H1 (cell line): Measurements from ENCODE around the gene CDKN2B. TPM values are rescaled to one million over a fixed set of nuclear protein-coding genes. Genes with fewer than 3 reads are reported as not detected.

Source experiments
- CTCF ChIA-PET: fragments of 300-600 bp; sonication (Branson Sonifier 250); formaldehyde crosslinking; loops from one replicate; lab custom pipeline; 2021; ENCODE audit not compliant: partially characterized antibody; lab: Charles Lee
- POLR2A ChIA-PET: fragments of 300-600 bp; sonication (Branson Sonifier 250); formaldehyde crosslinking; loops from one replicate; lab custom pipeline; 2021; ENCODE audit warnings: inconsistent platforms; ENCODE audit not compliant: partially characterized antibody; lab: Charles Lee
- DNase-seq, 2 experiments: peaks; one replicate each; pipeline versions ENCODE4 v3.0.0 to v3.0.0-alpha.2; 2010 to 2022; ENCODE audit warnings: low spot score in 2 of 2, low read depth in 1 of 2, mixed read lengths in 1 of 2
- FAIRE-seq: peaks from 2 replicates; lab custom pipeline; 2011; peaks lifted over from hg19 to GRCh38; lab: Jason Lieb, UNC
- H2AFZ ChIP-seq: 2 replicates; pipeline ENCODE4 v1.8.1; 2012; ENCODE audit warnings: low read length, inconsistent platforms
- H2AK5ac ChIP-seq: 2 replicates; pipeline ENCODE4 v1.6.1; 2013; ENCODE audit warnings: low read depth, low read length
- H2BK120ac ChIP-seq: replicated peaks from 2 replicates; pipeline ENCODE3; 2013; ENCODE audit warnings: low read depth, low read length, inconsistent platforms
- H2BK12ac ChIP-seq: 2 replicates; pipeline ENCODE4 v1.6.1; 2013; ENCODE audit warnings: low read depth, low read length
- H2BK15ac ChIP-seq: 2 replicates; pipeline ENCODE4 v1.6.1; 2013; ENCODE audit warnings: low read length
- H2BK20ac ChIP-seq: 2 replicates; pipeline ENCODE4 v1.6.1; 2013; ENCODE audit warnings: low read length
- H2BK5ac ChIP-seq: 2 replicates; pipeline ENCODE4 v1.6.1; 2013; ENCODE audit warnings: low read depth, low read length
- H3K14ac ChIP-seq: 2 replicates; pipeline ENCODE4 v1.6.1; 2013; ENCODE audit warnings: inconsistent platforms; ENCODE audit not compliant: insufficient read length
- H3K18ac ChIP-seq: 2 replicates; pipeline ENCODE4 v1.6.1; 2013; ENCODE audit warnings: low read length; ENCODE audit errors: extremely low read depth
- H3K23ac ChIP-seq: 2 replicates; pipeline ENCODE4 v1.6.1; 2013; ENCODE audit warnings: inconsistent platforms; ENCODE audit not compliant: insufficient read length
- H3K23me2 ChIP-seq: 2 replicates; pipeline ENCODE4 v1.6.1; 2013; ENCODE audit warnings: low read depth, low read length
- H3K27ac ChIP-seq: 2 replicates; pipeline ENCODE4 v1.6.1; 2011; ENCODE audit warnings: low read depth, low read length, inconsistent platforms
- H3K27me3 ChIP-seq, 4 experiments: replicated peaks in 1 of 4; 1 replicate in 1 of 4; 2 replicates in 3 of 4; pipeline versions ENCODE4 v1.6.1 to v1.8.1; 2011 to 2013; ENCODE audit warnings: low read length in 3 of 4, mild to moderate bottlenecking in 3 of 4, inconsistent platforms in 2 of 4, mixed read lengths in 2 of 4, moderate library complexity in 1 of 4; ENCODE audit not compliant: control insufficient read depth in 3 of 4, insufficient read depth in 3 of 4; ENCODE audit errors: extremely low read depth in 1 of 4
- H3K36me3 ChIP-seq, 4 experiments: 2 replicates each; pipeline versions ENCODE4 v1.6.1 to v1.8.1; 2011 to 2013; ENCODE audit warnings: mild to moderate bottlenecking in 4 of 4, low read length in 3 of 4, moderate library complexity in 2 of 4, control low read depth in 1 of 4, inconsistent platforms in 1 of 4; ENCODE audit not compliant: insufficient read depth in 4 of 4, control insufficient read depth in 2 of 4
- H3K4ac ChIP-seq: replicated peaks from 2 replicates; pipeline ENCODE3; 2013; ENCODE audit warnings: low read length, low read depth, mixed read lengths, inconsistent platforms; ENCODE audit not compliant: insufficient read length
- H3K4me1 ChIP-seq, 4 experiments: replicated peaks in 1 of 4; 1 replicate in 1 of 4; 2 replicates in 3 of 4; pipeline versions ENCODE4 v1.6.1 to v1.8.1; 2011 to 2013; ENCODE audit warnings: low read length in 3 of 4, inconsistent platforms in 2 of 4, mixed read lengths in 1 of 4; ENCODE audit not compliant: insufficient read depth in 4 of 4, control insufficient read depth in 3 of 4
- H3K4me2 ChIP-seq, 2 experiments: 2 replicates each; pipeline versions ENCODE4 v1.6.1 to v1.8.1; 2011 to 2013; ENCODE audit warnings: low read depth in 2 of 2, low read length in 2 of 2, control low read depth in 1 of 2, inconsistent platforms in 1 of 2, mild to moderate bottlenecking in 1 of 2; ENCODE audit not compliant: insufficient read depth in 1 of 2
- H3K4me3 ChIP-seq, 4 experiments: fragments of 200-600, 300-600 bp in 1 of 4; sonication (generic), shearing (Covaris generic), sonication (Bioruptor Twin) in 1 of 4; 2 replicates each; pipeline versions ENCODE4 v1.5.1 to v1.8.1; 2011 to 2016; ENCODE audit warnings: low read length in 4 of 4, low read depth in 3 of 4, control low read depth in 2 of 4, inconsistent platforms in 2 of 4, mild to moderate bottlenecking in 2 of 4, mixed read lengths in 1 of 4, moderate library complexity in 1 of 4; ENCODE audit not compliant: insufficient read depth in 2 of 4; ENCODE audit errors: extremely low read depth in 1 of 4
- H3K56ac ChIP-seq: replicated peaks from 2 replicates; pipeline ENCODE3; 2013; ENCODE audit warnings: low read depth, mild to moderate bottlenecking, mixed read lengths, low read length, inconsistent platforms; ENCODE audit not compliant: insufficient read length
- H3K79me1 ChIP-seq: 2 replicates; pipeline ENCODE4 v1.6.1; 2013; ENCODE audit warnings: low read depth, low read length, control low read depth
- H3K79me2 ChIP-seq, 2 experiments: 2 replicates each; pipeline versions ENCODE4 v1.6.1 to v1.8.1; 2012 to 2013; ENCODE audit warnings: low read length in 2 of 2, mild to moderate bottlenecking in 2 of 2, inconsistent platforms in 1 of 2; ENCODE audit not compliant: insufficient read depth in 2 of 2, control insufficient read depth in 1 of 2
- H3K9ac ChIP-seq, 4 experiments: replicated peaks in 1 of 4; 1 replicate in 1 of 4; 2 replicates in 3 of 4; pipeline versions ENCODE4 v1.6.1 to v1.8.1; 2011 to 2013; ENCODE audit warnings: low read depth in 3 of 4, low read length in 3 of 4, control low read depth in 2 of 4, mild to moderate bottlenecking in 2 of 4, moderate library complexity in 2 of 4, inconsistent platforms in 1 of 4; ENCODE audit errors: extremely low read depth in 1 of 4
- H3K9me3 ChIP-seq, 2 experiments: 2 replicates each; pipeline versions ENCODE4 v1.6.1 to v1.8.1; 2012 to 2013; ENCODE audit warnings: mild to moderate bottlenecking in 2 of 2, moderate library complexity in 2 of 2, control low read depth in 1 of 2, inconsistent platforms in 1 of 2, low read depth in 1 of 2, low read length in 1 of 2, mixed read lengths in 1 of 2; ENCODE audit not compliant: insufficient read depth in 2 of 2
- H4K20me1 ChIP-seq, 2 experiments: replicated peaks in 1 of 2; 2 replicates each; pipeline versions ENCODE3 to v1.8.1; 2011 to 2013; ENCODE audit warnings: inconsistent platforms in 2 of 2, low read length in 2 of 2, mild to moderate bottlenecking in 1 of 2; ENCODE audit not compliant: insufficient read depth in 2 of 2, control insufficient read depth in 1 of 2
- H4K5ac ChIP-seq: 2 replicates; pipeline ENCODE4 v1.6.1; 2013; ENCODE audit warnings: low read length, low read depth, mixed read lengths, inconsistent platforms; ENCODE audit not compliant: insufficient read length
- H4K8ac ChIP-seq: 2 replicates; pipeline ENCODE4 v1.8.0; 2013; ENCODE audit warnings: mild to moderate bottlenecking, moderate library complexity, low read length, inconsistent platforms; ENCODE audit not compliant: insufficient read depth; ENCODE audit errors: extremely low read depth
- H4K91ac ChIP-seq: replicated peaks from 2 replicates; pipeline ENCODE3; 2013; ENCODE audit warnings: low read length, mixed read lengths, inconsistent platforms; ENCODE audit not compliant: insufficient read length
- HDAC2 ChIP-seq, 2 experiments: fragments of 300-600 bp in 1 of 2; sonication (generic) in 1 of 2; IDR thresholded peaks; 2 replicates each; pipeline ENCODE4 v1.6.1; 2011 to 2012; ENCODE audit warnings: low read depth in 2 of 2, low read length in 2 of 2, mild to moderate bottlenecking in 2 of 2, moderate library complexity in 2 of 2, borderline replicate concordance in 1 of 2, inconsistent platforms in 1 of 2
- WGBS, 2 experiments: shearing (Covaris generic) in 1 of 2; methylation state at CpG; one replicate each; pipeline versions ENCODE4 v1.1.6 to v1.1.7; 2013 to 2015; ENCODE audit warnings: low lambda C conversion rate in 2 of 2, mixed read lengths in 2 of 2, inconsistent platforms in 1 of 2, low coverage in 1 of 2, missing lambda C conversion rate in 1 of 2; ENCODE audit not compliant: insufficient replicate concordance in 2 of 2, insufficient coverage in 1 of 2, insufficient read length in 1 of 2; ENCODE audit errors: extremely low coverage in 1 of 2, missing lambda C conversion rate in 1 of 2; 5-methylcytosine and 5-hydroxymethylcytosine counted together
- polyA plus RNA-seq, 7 experiments: library from polyadenylated mRNA; depleted of rRNA in 3 of 7; stranded (reverse) in 5 of 7; unstranded in 2 of 7; fragments of >200 nt in 5 of 7; fragments of 200-250 nt in 2 of 7; gene quantifications; 1 replicate in 5 of 7; 2 replicates in 1 of 7; 4 replicates in 1 of 7; pipeline versions ENCODE4 v1.2.1 to v1.2.3, GENCODE V29; 2011 to 2013; ENCODE audit warnings: missing spikeins in 2 of 7, mixed read lengths in 2 of 7
- total RNA-seq: library from RNA; stranded (reverse); fragmentation: NEBNext Ultra II Directional; extraction: Animal tissue kit (Norgen Biotek cat#: 25700); gene quantifications from 2 replicates; pipeline ENCODE4 v1.2.1, GENCODE V29; 2021
- TF ChIP-seq, protein P1 (sequence below): IDR thresholded peaks from 2 replicates; pipeline ENCODE4 v1.6.1; 2011; ENCODE audit warnings: low read length, improper control_type of control experiment

Gene CDKN2B
- total and polyA plus RNA-seq, 2 of the 8 experiments (the other 6 are each of a cell fraction or from before 2014, with no cell fraction given), result 0.20 to 0.88 TPM

DNA sequence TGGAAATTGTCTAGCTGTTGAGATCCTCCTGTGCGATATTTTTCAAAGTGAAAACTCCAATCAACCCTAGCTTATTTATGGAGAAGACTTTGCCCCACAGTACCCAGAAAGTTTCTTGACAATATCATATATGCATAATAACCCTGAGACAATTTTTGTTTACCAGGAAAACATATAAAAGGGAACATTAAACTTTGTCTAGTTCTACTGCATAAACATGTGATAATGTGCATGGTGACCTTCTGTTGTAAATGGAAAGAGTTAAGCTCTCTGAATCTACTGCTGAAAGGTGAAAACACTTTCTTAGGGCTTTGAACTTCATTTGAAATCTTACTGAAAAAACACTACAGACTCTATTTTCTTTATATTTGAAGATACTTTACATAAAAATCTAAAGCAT is 32.2 kb upstream of the CDKN2B start:
- Histone ChIP-seq H4K8ac (no peak overlapping the region), H3K4ac (no peak overlapping the region), H2AK5ac (no peak overlapping the region), H3K23ac (no peak overlapping the region), H3K9ac (no peak overlapping the region), H2AFZ (no peak overlapping the region), H2BK5ac (no peak overlapping the region), H4K91ac (no peak overlapping the region), H3K9me3 (no peaks in the 10 kb centered on the region), H3K4me2 (no peak overlapping the region), H3K79me1 (no peaks in the 10 kb centered on the region), H3K27me3 (no peaks in the 10 kb centered on the region), H2BK120ac (no peak overlapping the region), H2BK12ac (no peak overlapping the region), H3K79me2 (no peaks in the 10 kb centered on the region), H2BK15ac (no peak overlapping the region), H3K18ac (no peak overlapping the region), H3K4me3 (no peak overlapping the region), H3K56ac (no peak overlapping the region), H3K4me1 (peaks cover 0 to 4% (median 0%) of the 10 kb centered on the region in 4 experiments; a peak in 1 of 7 replicates), H3K36me3 (no peaks in the 10 kb centered on the region), H4K5ac (no peak overlapping the region), H4K20me1 (no peaks in the 10 kb centered on the region), H3K14ac (no peak overlapping the region), H3K23me2 (no peaks in the 10 kb centered on the region), H2BK20ac (no peak overlapping the region), H3K27ac (no peak overlapping the region)
- FAIRE-seq (no peak), DNase-seq (no peak)
- 90% methylated on average over 1 of the region's 1 CpG; no CpG with 5 or more reads in 1 of the 2 experiments for WGBS, 2 experiments
- CTCF ChIA-PET, result interaction anchor here (0.6 to 3.8 kb wide), 7 partner anchors 12 to 228 kb away, joined by 3 to 18 read pairs (median 6); partner anchors contain the start of gene CDKN2B
- POLR2A ChIA-PET, result no interaction called here
- TF ChIP-seq, protein P1, sequence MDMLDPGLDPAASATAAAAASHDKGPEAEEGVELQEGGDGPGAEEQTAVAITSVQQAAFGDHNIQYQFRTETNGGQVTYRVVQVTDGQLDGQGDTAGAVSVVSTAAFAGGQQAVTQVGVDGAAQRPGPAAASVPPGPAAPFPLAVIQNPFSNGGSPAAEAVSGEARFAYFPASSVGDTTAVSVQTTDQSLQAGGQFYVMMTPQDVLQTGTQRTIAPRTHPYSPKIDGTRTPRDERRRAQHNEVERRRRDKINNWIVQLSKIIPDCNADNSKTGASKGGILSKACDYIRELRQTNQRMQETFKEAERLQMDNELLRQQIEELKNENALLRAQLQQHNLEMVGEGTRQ, result no peak
- TF ChIP-seq HDAC2 (IDR thresholded peaks at IDR 0.05; ENCODE audit: borderline replicate concordance in 1 of 2, low read depth in 2 of 2, low read length in 2 of 2), result no peak
